NCI-H146 treated with DMSO at 0.1 percent for 48 hours (cell line): ENCODE data around the gene FAF1.
"Not testable (repeated sequence)": the region's sequence is repeated elsewhere in the genome, so short reads cannot be mapped to it uniquely, and the experiment has no call there.

Experiments
- DNase-seq: peaks from one replicate; lab custom pipeline; 2025; ENCODE audit not compliant: unreplicated experiment; lab: John Stamatoyannopoulos, UW

The FAF1 gene

DNA sequence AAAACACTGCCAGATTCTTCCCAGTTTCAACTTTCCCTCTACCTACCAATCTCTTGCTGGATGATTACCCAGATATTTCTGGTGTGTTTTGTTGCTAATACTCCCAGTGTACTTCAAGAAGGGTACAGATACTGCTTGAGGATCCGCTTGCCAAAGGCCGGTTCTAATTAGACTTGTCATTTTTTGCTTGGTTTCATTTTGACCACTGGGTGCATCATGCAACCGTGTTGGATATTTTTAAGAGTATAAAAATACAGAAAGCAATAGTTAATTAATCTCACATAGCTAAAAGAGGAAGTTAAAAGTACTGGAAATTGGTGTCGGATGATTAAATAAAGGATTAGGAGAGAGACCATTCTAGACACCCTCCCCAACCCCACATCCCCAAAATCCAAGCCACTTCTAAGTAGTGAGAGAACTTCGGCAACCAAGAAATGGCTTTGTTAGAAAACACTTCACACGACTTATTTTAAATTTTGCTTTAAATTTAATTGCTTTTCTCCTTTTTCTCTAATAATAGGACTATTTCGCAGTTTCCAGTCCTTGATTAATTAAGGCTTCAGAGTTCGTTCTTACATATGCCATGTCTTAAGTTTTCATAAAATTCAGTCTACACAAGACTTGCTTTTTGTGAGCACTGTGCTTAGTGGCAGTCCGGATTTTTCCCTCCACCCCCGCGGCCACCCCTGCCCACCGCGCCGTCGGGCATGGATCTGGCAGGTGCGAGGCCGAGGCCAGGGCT, 7.5 kb upstream of the FAF1 start:
- no peak for DNase-seq

DNA sequence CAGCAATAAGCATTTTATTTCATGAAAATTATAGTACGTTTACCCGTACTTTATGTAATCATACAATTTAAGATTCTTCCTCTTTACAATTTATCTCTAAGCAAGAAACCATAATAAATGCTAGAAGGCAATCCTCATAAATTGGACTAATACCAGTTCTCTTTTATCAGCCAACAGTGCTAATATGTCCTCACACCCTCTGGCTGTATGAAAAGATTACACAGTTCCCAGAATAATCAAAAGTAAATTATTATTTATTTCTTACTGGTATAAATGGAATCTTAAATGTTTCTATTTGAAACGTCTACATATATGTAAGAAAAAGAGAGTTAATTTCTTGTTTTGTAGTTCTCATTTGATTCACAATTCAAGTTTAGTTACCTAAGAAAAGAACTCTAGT, 6.9 kb upstream of the FAF1 start:
- no peak for DNase-seq

DNA sequence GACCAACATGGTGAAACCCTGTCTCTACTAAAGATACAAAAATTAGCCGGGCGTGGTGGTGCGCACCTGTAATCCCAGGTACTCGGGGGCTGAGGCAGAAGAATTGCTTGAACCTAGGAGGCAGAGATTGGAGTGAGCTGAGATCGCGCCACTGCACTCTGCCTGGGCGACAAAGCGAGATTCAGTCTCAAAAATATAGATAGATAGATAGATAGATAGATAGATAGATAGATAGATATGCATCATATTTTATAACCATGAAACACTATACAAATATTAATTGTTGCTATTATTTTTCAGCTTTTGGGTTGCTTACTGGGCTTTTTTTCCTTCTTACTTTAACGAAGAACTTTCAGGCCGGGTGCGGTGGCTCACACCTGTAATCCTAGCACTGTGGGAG, 4.8 kb upstream of the FAF1 start:
- DNase-seq, result no peak

DNA sequence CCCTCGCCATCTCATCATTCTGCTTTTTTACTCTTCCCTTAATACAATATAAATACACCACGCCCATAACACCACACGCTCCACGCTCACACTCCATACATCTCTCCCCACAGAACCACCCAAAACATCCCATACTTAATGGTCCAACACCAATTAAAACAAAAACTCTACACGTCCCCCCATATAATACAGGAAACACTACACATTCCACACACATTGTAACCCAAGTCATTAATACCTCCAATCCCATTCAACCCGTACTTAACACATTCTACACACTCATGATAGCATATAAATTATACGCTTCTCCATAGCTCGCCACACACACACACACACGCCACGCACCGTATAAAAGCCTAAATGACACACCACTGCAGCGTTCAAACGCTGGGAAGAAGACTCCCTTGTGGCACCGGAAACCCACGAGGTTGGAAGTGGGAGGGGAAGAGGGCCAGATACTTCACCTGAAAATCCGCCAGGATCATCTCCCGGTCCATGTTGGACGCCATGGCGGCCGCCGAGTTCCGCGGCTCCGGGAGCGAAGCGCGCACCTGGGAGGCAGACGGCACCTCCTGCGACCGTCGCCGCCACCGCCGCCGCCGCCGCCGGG, 659 bp downstream of the FAF1 start:
- DNase-seq, result no peak

DNA sequence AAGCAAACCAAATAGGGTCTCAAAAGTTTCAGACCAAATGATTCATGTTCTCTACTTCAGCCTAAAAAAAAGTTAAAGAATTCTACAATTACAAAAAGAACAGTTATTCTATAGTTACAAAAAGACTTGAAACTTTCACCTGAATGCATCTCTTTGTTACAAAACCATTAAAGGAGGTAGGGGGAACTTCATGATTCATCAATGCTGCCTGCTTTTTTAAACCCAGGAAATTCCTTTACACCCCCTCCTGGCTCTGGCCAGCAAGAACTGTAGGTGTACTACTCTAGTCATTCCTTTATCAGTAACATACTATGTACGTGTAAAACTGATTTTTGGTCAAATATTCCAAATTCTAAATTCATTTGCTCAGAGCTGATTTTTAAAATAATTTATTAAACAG, 5.0 kb downstream of the FAF1 start:
- no peak for DNase-seq

DNA sequence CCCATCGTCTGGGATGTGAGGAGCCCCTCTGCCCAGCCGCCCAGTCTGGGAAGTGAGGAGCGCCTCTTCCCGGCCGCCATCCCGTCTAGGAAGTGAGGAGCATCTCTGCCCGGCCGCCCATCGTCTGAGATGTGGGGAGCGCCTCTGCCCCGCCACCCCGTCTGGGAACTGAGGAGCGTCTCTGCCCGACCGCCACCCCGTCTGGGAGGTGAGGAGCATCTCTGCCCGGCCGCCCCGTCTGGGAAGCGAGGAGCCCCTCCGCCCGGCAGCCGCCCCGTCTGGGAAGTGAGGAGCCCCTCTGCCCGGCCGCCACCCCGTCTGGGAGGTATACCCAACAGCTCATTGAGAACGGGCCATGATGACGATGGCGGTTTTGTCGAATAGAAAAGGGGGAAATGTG, 7.5 kb downstream of the FAF1 start:
- not testable (repeated sequence) for DNase-seq

DNA sequence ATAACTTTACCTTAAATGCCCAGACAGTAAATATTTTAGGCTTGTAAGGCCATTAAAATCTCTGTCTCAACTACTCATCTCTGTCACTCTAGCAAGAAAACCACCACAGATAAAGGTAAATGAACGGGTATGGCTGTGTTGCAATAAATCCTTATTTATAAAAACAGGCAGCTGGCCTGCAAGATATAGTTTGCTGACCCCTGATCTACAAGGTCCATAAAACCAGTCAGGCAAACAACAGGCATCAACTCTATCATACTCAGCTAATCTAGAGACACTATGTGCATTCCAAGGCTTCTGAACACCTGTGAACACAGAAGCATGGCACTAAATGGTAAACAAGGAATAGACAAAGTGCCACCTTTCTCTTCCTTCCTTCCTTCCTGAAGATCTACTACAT, 9.7 kb downstream of the FAF1 start:
- no peak for DNase-seq

DNA sequence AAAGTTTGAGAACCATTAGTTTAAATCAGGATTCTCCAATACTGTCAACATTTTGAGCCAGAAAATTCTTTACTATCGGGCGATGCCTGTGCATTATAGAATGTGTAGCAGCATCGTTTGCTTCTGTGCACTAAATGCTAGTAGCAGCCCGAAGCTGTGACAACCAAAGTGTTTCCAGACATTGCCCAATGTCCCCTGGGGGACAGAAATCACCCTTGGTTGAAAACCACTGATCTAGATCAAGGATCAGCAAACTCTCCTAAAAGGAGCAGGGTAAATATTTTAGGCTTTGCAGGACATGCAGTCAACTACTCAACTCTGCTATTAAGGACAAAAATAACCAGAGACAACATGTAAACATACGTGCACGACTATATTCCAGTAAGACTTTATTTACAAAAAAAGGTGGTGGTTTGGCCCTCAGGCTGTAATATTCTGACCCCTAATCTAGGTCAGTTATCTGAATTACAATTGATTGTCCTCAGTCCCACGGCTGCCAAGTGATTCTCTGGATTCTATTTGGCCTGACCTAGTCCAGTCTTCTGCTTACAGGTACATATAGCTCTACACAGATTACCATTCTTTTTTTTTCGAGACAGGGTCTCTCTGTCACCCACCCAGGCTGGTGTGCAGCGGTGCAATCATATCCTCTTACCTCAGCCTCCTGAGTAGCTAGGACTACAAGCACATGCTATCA, 10.6 kb downstream of the FAF1 start:
- no peak for DNase-seq

DNA sequence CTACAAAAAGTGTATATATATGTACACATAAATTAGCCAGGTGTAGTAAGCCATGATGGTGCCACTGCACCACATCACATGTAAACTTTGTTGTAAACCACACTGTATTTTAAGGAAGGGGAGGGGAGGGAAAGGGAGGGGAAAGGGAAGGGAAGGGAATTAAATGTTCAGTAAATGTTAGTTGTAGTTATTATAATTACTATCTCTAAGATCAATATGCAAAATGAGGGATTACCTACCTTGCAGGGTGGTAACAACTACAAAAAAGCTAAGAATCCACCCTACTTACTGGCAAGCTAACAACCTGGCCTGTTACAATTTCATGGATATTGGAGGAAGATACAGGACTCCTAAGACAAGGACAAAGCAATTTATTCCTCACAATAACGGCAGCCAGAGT, 17.7 kb downstream of the FAF1 start:
- DNase-seq, result no peak

DNA sequence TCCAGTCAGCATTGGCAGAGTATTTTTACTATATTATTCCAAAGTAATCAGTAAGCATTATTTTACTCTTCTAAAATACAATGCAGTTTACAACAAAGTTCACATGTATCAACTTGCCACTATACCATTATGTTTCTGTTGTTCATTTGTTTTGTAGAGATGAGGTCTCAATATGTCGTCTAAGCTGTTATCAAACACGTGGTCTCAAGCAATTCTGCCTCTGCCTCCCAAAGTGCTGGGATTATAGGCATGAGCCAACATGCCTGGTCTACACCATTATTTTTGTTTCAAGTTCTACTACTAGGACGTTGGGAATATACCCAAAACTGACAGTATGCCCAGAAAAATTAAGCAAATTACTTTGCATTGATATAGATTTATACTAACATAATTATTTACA, 19.8 kb downstream of the FAF1 start:
- no peak for DNase-seq

DNA sequence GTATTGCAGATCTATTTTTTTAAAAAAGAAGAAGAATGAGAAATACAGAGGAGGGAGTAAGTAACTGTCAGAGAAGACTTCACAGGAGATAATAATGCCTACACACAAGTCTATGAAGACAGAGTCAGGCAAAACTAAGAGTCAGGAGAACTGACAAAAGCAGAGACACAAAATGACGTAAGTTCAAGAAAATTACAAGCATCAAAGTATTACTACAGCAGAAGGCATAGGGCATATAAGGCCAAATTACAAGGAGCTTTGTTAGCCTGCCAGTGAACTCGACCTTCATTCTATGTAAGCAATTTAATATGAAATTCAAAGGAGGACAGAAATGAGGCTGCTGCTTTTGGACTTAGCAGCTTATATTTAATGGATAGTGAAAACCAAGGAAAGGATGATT, 23.7 kb downstream of the FAF1 start:
- no peak for DNase-seq

DNA sequence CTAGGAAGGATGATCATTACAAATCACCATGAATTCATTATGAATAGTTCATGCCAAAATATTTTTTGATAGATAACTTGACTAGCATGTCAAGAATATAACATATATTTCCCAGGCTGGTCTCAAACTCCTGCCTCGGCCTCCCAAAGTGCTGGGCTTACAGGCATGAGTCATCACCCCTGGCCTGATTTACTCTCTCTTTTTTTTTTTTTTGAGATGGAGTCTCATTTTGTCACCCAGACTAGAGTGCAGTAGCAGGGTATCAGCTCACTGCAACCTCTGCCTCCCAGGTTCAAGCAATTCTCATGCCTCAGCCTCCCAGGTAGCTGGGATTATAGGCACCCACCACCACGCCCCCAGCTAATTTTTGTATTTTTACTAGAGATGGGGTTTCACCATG, 24.8 kb downstream of the FAF1 start:
- not testable (repeated sequence) for DNase-seq

DNA sequence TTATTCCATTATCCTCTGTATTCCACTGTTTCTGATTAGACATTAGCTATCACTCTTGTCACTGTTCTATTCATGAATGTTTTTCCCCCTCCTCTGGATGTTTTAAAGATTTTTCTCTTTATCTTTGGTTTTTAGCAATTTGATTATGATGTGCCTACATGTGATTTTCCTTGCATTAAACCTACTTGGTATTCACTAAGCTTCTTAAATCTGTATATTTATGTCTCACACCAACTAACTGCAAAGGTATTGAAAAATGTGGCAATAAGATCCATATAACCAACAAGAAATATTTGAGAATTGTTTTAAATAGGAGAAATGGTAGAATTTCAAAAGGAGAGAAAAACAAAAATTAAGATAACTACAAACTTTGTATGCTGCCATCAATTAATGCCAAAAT, 25.2 kb downstream of the FAF1 start:
- no peak for DNase-seq

DNA sequence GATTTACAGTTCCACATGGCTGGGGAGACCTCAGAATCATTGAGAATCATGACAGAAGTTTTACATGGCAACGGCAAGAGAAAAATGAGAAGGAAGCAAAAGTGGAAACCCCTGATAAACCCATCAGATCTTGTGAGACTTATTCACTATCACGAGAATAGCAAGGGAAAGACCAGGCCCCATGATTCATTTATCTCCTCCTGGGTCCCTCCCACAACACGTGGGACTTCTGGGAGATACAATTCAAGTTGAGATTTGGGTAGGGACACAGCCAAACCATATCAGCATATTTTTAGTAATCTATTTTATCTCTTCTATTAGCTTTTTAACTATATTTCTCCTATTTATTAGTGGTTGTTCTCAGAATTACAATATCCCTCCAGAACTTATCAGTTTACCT, 26.3 kb downstream of the FAF1 start:
- DNase-seq, result not testable (repeated sequence)

DNA sequence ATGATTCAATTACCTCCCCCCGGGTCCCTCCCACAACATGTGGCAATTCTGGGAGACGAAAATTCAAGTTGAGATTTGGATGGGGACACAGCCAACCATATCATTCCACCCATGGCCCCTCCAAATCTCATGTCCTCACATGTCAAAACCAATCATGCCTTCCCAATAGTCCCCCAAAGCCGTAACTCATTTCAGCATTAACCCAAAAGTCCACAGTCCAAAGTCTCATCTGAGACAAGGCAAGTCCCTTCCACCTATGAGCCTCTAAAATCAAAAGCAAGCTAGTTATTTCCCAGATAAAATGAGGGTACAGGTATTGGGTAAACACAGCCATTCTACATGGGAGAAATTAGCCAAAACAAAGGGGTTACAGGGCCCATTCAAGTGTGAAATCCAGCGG, 28.0 kb downstream of the FAF1 start:
- not testable (repeated sequence) for DNase-seq

DNA sequence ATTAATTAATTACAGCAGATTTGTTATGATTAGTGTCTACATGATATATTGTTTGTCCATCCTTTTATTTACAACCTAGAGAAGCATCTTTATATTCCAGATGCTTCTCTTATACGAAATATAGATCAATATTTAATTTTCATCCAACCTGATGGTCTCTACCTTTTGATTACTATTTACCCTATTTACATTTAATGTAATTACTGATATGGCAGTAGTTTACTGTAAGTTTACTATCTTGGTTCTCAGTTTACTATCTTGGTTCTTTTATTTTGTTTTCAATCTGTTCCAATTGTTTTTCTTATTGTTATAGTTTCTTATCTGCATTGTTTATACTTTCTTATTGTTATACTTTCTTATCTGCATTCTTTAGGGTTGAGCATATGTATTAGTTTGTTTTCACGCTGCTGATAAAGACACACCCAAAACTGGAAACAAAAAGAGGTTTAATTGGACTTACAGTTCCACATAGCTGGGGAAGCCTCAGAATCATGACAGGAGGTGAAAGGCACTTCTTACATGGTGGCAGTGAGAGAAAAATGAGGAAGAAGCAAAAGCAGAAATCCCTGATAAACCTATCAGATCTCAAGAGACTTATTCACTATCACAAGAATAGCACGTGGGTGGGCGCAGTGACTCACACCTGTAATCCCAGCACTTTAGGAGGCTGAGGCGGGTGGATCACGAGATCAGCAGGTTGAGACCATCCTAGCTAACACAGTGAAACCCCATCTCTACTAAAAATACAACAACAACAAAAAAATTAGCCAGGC, 28.9 kb downstream of the FAF1 start:
- DNase-seq, result no peak

DNA sequence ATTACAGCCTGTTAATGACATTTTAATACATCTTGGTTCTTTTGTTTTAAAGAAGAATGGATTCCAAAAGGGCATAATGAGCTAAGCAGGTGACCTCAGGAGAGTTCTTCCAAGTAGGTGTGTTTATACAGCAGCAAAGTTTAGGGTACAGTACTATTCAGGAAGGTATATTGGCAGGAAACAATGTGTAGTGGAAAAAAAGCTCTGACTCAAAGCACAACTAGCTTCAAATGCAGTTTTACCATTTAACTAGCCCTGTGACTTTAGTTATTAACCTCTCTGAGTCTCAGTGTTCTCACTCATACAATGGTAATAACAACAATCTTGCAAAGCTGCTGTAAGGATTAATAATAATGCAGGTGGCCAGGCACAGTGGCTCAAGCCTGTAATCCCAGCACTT, 29.9 kb downstream of the FAF1 start:
- no peak for DNase-seq

DNA sequence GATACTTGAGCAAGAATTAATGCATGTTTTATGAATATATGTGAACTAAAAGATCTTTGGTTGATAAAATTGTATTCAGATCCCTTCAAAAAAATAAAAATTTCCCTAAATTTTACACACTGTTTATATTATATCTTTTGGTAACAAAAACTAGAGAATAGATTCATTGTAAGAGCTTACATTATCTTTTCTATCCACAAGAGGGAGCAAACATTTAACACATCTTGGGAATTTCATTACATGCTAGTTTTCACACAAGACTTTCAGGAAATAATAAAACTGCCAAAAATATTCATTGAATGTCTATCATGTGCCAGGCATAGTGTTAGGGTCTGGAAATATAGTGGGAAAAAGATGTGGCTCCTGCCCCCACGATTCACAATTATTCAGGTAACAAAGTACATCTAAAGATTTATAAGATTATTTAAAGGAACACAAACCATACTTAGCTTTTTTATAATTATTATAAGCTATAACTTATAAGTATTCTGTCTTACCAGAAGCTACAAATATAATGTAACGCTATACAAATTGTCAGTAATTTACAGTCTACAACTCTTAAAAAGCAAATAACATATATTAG, 30.6 kb downstream of the FAF1 start:
- DNase-seq, result peak; percentile 9

DNA sequence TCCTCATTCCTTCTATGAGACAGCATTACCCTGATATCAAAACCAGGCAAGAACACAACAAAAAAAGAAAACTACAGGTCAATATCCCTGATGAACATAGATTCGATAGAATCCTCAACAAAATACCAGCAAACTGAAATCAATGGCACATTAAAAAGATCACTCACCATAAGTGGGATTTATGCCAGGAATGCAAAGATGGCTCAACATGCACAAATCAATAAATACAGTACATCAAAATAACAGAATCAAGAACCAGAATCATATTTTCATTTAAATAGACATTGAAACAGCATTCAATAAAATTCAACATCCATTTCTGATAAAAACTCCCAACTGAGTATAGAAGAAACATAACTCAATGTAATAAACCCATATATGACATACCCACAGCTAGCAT, 36.5 kb downstream of the FAF1 start:
- DNase-seq, result no peak

DNA sequence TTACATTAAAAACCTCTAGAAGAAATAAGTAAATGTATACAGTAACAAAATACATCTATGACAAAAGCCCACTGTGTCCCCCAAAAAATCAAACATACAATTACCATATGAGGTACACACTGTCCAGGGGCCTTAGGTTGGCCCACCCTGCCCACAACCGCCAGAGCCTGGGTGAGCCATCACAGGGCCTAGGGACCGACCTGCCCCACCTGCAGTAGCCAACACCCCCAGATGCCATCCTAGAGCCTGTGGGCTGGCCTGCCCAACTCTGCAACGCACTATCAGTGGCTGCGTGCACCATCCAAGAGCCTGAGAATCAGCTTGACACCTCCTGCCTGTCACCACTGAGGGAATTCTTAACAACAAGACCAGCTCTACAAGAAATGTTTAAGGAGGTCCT, 39.0 kb downstream of the FAF1 start:
- no peak for DNase-seq

DNA sequence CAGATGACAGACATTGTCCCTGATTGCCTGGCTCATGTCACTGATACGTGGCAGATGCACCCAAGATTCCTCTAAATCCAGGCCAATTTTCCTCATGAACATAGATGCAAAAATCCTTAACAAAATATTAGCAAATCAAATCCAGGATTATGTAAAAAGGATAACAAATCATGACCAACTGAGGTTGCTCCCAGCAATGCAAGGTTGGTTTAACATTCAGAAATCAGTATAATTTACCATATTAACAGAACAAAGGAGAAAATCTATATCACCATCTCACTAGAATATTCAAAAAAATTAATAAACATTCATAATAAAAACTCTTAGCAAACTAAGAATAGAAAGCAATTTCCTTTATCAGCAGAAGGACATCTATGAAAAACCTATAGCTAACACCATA, 39.7 kb downstream of the FAF1 start:
- no peak for DNase-seq
